ENCODE measurements around the gene DHX34.
"Not testable (repeated sequence)": the region's sequence is repeated elsewhere in the genome, so short reads cannot be mapped to it uniquely, and the experiment has no call there.

The DHX34 gene

GRCh38 chr19:47365455-47365854 is 16.3 kb downstream of the DHX34 start:
- not testable (repeated sequence) for DNase-seq (ENCODE audit: low read depth)

- DNase-seq (ENCODE audit: low read depth) = peak; percentile 90
Observed at GRCh38 chr19:47370045-47370611, 21.0 kb downstream of the DHX34 start.

- DNase-seq (ENCODE audit: low read depth) = no peak
Observed at GRCh38 chr19:47371261-47371660, 22.1 kb downstream of the DHX34 start.

GRCh38 chr19:47372603-47373002 is 23.5 kb downstream of the DHX34 start:
- no peak for DNase-seq (ENCODE audit: low read depth)

GRCh38 chr19:47373246-47374240 is 24.4 kb downstream of the DHX34 start:
- no peak for DNase-seq (ENCODE audit: low read depth)

- no peak for DNase-seq (ENCODE audit: low read depth)
Observed at GRCh38 chr19:47374876-47375693, 26.0 kb downstream of the DHX34 start.

- no peak for DNase-seq (ENCODE audit: low read depth)
Observed at GRCh38 chr19:47375694-47376588, 26.8 kb downstream of the DHX34 start.

GRCh38 chr19:47376589-47377144 is 27.6 kb downstream of the DHX34 start:
- DNase-seq (ENCODE audit: low read depth) = peak; percentile 28

GRCh38 chr19:47377208-47377701 is 28.1 kb downstream of the DHX34 start:
- no peak for DNase-seq (ENCODE audit: low read depth)

- no peak for DNase-seq (ENCODE audit: low read depth)
Observed at GRCh38 chr19:47377801-47378200, 28.7 kb downstream of the DHX34 start.

- DNase-seq (ENCODE audit: low read depth) = no peak
Observed at GRCh38 chr19:47378246-47378645, 29.1 kb downstream of the DHX34 start.

- DNase-seq (ENCODE audit: low read depth) = no peak
Observed at GRCh38 chr19:47379381-47379938, 30.3 kb downstream of the DHX34 start.

GRCh38 chr19:47380559-47380958 is 31.4 kb downstream of the DHX34 start:
- no peak for DNase-seq (ENCODE audit: low read depth)

- DNase-seq (ENCODE audit: low read depth) = no peak
Observed at GRCh38 chr19:47381121-47381520, 32.0 kb downstream of the DHX34 start.

GRCh38 chr19:47381653-47382279 is 32.7 kb downstream of the DHX34 start:
- no peak for DNase-seq (ENCODE audit: low read depth)

GRCh38 chr19:47383890-47384289 is 34.8 kb downstream of the DHX34 start:
- DNase-seq (ENCODE audit: low read depth) = not testable (repeated sequence)

- DNase-seq (ENCODE audit: low read depth) = not testable (repeated sequence)
Observed at GRCh38 chr19:47384533-47384932, 35.4 kb downstream of the DHX34 start.

GRCh38 chr19:47386582-47386981 is 37.5 kb downstream of the DHX34 start:
- not testable (repeated sequence) for DNase-seq (ENCODE audit: low read depth)

- DNase-seq (ENCODE audit: low read depth) = not testable (repeated sequence)
Observed at GRCh38 chr19:47387623-47388022, 38.5 kb downstream of the DHX34 start.

GRCh38 chr19:47388721-47389120 is 39.6 kb downstream of the DHX34 start:
- not testable (repeated sequence) for DNase-seq (ENCODE audit: low read depth)

All from iris pigment epithelial cell (primary cell).